OCI-LY7 (cell line): ENCODE measurements around the gene NNT. TPM values are rescaled to one million over a fixed set of nuclear protein-coding genes. Genes with fewer than 3 reads are reported as not detected.
"Not testable (repeated sequence)": the region's sequence is repeated elsewhere in the genome, so short reads cannot be mapped to it uniquely, and the experiment has no call there.

Source experiments
- BruUV-seq: library from RNA; stranded (reverse); fragments of 400-500 nt; replicated peaks from 2 replicates; lab custom pipeline; 2021; lab: Mats Ljungman, UMichigan
- CTCF ChIA-PET: fragments of 300-600 bp; sonication (Branson Sonifier 250); formaldehyde crosslinking; loops from one replicate; lab custom pipeline; 2022; ENCODE audit warnings: antibody characterized with exemption; ENCODE audit not compliant: unreplicated experiment; lab: Charles Lee
- POLR2A ChIA-PET: fragments of 300-600 bp; sonication (Branson Sonifier 250); formaldehyde crosslinking; loops from one replicate; lab custom pipeline; 2022; ENCODE audit warnings: antibody characterized with exemption; lab: Charles Lee
- DNase-seq: peaks from one replicate; pipeline ENCODE4 v3.0.0-alpha.2; 2015; ENCODE audit warnings: low spot score
- H2AFZ ChIP-seq: fragments of 200-600 bp; sonication (generic), shearing (Covaris generic); 2 replicates; pipeline ENCODE4 v1.6.1; 2014; ENCODE audit warnings: mild to moderate bottlenecking, antibody characterized with exemption, low read length, moderate library complexity
- H3K27ac ChIP-seq: fragments of 200-600 bp; sonication (generic); 2 replicates; pipeline ENCODE4 v1.5.1; 2014; ENCODE audit warnings: mixed run types, low read depth, mild to moderate bottlenecking, moderate library complexity, low read length, inconsistent platforms; ENCODE audit not compliant: poor library complexity, severe bottlenecking
- H3K36me3 ChIP-seq: fragments of 200-600 bp; sonication (generic); 2 replicates; pipeline ENCODE4 v1.6.1; 2014; ENCODE audit warnings: mild to moderate bottlenecking, antibody characterized with exemption, low read length, moderate library complexity, mixed read lengths; ENCODE audit not compliant: insufficient read depth
- H3K4me1 ChIP-seq: fragments of 200-600 bp; sonication (generic); 2 replicates; pipeline ENCODE4 v1.5.1; 2014; ENCODE audit warnings: mild to moderate bottlenecking, low read length; ENCODE audit not compliant: insufficient read depth, poor library complexity, severe bottlenecking
- H3K4me2 ChIP-seq: fragments of 200-600 bp; sonication (generic); 2 replicates; pipeline ENCODE4 v1.6.1; 2014; ENCODE audit warnings: mild to moderate bottlenecking, low read length
- H3K4me3 ChIP-seq: fragments of 200-600 bp; sonication (generic); 2 replicates; pipeline ENCODE4 v1.5.1; 2014; ENCODE audit warnings: mild to moderate bottlenecking, low read depth, low read length; ENCODE audit not compliant: poor library complexity, severe bottlenecking
- H3K79me2 ChIP-seq: fragments of 200-600 bp; sonication (generic); 2 replicates; pipeline ENCODE4 v1.6.1; 2016; ENCODE audit warnings: low read depth, mild to moderate bottlenecking, low read length, moderate library complexity, mixed read lengths; ENCODE audit not compliant: insufficient read depth
- H3K9me2 ChIP-seq: fragments of 200-600 bp; sonication (generic); 2 replicates; pipeline ENCODE4 v1.6.1; 2016; ENCODE audit warnings: mild to moderate bottlenecking, low read length, mixed read lengths; ENCODE audit not compliant: insufficient read depth
- H3K9me3 ChIP-seq: fragments of 200-600 bp; sonication (generic); 2 replicates; pipeline ENCODE4 v1.6.1; 2014; ENCODE audit warnings: mild to moderate bottlenecking, mixed run types, low read length, mixed read lengths
- H4K20me1 ChIP-seq: fragments of 200-600 bp; sonication (generic); 2 replicates; pipeline ENCODE4 v1.6.1; 2014; ENCODE audit warnings: mild to moderate bottlenecking, antibody characterized with exemption, low read length, moderate library complexity, mixed read lengths; ENCODE audit not compliant: insufficient read depth
- CTCF ChIP-seq: fragments of 200-600 bp; sonication (generic); conservative IDR thresholded peaks from 2 replicates; pipeline ENCODE4 v1.5.1; 2014; ENCODE audit warnings: mild to moderate bottlenecking, antibody characterized with exemption, low read length, moderate library complexity, mixed read lengths
- EZH2phosphoT487 ChIP-seq: fragments of 200-600 bp; sonication (generic); IDR thresholded peaks from 2 replicates; pipeline ENCODE4 v1.6.1; 2018; ENCODE audit warnings: low read depth, borderline replicate concordance, mild to moderate bottlenecking, mixed run types, antibody characterized with exemption, low read length, moderate library complexity, mixed read lengths
- intact Hi-C: fragments of 100-400 bp; cut with micrococcal nuclease; formaldehyde crosslinking; loops from one replicate; pipeline ENCODE4 v1.10.0; 2022; ENCODE audit not compliant: unreplicated experiment
- total RNA-seq, 2 experiments: library from RNA; depleted of rRNA in 1 of 2; stranded (reverse); fragments of >200 nt in 1 of 2; shearing (Covaris generic) in 1 of 2; gene quantifications; 2 replicates each; pipeline ENCODE4 v1.2.3, GENCODE V29; 2014 to 2022

The NNT gene
- total RNA-seq, 2 experiments from 2014 or later, result 33.6 to 98.3 TPM

DNA sequence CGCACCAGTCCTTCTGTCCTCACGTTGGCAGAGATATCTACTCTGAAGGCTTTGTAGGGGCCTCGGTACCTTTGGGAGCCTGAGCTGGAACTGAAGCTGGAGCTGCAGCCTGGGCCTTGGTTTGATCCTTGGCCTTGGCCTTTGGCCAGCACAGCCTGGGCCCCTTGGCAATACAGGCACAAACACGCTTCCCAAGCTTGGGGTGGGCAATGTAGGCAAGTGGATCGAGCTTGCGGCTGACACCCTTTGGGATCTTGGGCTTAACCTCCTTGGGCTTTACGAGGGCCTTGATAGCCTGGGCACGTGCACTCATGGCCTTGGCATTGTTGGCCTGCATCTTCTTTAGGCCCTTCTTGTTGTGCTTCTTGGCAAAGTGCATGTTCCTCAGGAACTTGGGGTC is 63.7 kb downstream of the NNT start:
- H3K9me3 ChIP-seq, POLR2A ChIA-PET, H3K9me2 ChIP-seq, H3K4me2 ChIP-seq, H3K27ac ChIP-seq, H4K20me1 ChIP-seq, intact Hi-C loops, H2AFZ ChIP-seq, H3K79me2 ChIP-seq, CTCF ChIA-PET, BruUV-seq, DNase-seq, H3K4me3 ChIP-seq, H3K4me1 ChIP-seq: not testable (repeated sequence)
- peaks cover 26% of the 10 kb centered on the region for H3K36me3 ChIP-seq

- DNase-seq, H4K20me1 ChIP-seq, H3K9me3 ChIP-seq, H2AFZ ChIP-seq, H3K9me2 ChIP-seq, H3K27ac ChIP-seq, H3K4me2 ChIP-seq, CTCF ChIA-PET, H3K4me3 ChIP-seq, H3K4me1 ChIP-seq, intact Hi-C loops, POLR2A ChIA-PET, H3K79me2 ChIP-seq, BruUV-seq: not testable (repeated sequence)
- H3K36me3 ChIP-seq, result peaks cover 19% of the 10 kb centered on the region
Measured at GRCh38 chr5:43667379-43667778, 64.4 kb downstream of the NNT start.

GRCh38 chr5:43674536-43674935 is 71.6 kb downstream of the NNT start:
- H4K20me1 ChIP-seq, result no peaks in the 10 kb centered on the region
- CTCF ChIA-PET, result no interaction called here
- H3K27ac ChIP-seq, result no peak overlapping the region
- no peaks in the 10 kb centered on the region for H3K9me3 ChIP-seq
- POLR2A ChIA-PET, result no interaction called here
- H2AFZ ChIP-seq, result no peak overlapping the region
- DNase-seq, result no peak
- H3K36me3 ChIP-seq, result peaks cover 17% of the 10 kb centered on the region; the same call in 1 of the 2 replicates
- no peaks in the 10 kb centered on the region for H3K79me2 ChIP-seq
- H3K4me3 ChIP-seq, result no peak overlapping the region
- intact Hi-C loops, result no loop called here
- BruUV-seq, result no TSS peak
- H3K4me2 ChIP-seq, result no peak overlapping the region
- no peaks in the 10 kb centered on the region for H3K4me1 ChIP-seq
- TF ChIP-seq EZH2phosphoT487 (no peak), CTCF (no peak)
- H3K9me2 ChIP-seq, result no peaks in the 10 kb centered on the region

DNA sequence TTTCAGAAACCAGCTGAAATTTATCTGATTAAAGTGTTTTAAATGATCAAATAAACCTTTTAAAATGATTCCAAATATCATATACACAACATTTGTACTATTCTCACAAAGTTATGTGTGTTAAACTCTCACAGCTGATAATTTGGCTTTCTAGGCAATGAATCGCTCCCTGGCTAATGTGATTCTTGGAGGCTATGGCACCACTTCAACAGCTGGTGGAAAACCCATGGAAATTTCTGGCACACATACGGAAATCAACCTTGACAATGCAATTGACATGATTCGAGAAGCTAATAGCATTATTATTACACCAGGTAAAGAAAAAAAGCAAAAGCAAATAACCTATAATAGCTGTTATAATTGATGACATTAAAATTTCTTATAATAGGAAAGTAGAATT is 72.4 kb downstream of the NNT start:
- H3K79me2 ChIP-seq, result no peaks in the 10 kb centered on the region
- no peak overlapping the region for H2AFZ ChIP-seq
- H4K20me1 ChIP-seq, result no peaks in the 10 kb centered on the region
- no peaks in the 10 kb centered on the region for H3K9me2 ChIP-seq
- ChIA-PET POLR2A (interaction anchor here (1.0 to 1.3 kb wide), 2 partner anchors 12 to 28 kb away, joined by 3 to 4 read pairs; no protein-coding TSS in a partner anchor), CTCF (no interaction called here)
- H3K36me3 ChIP-seq, result peaks cover 19% of the 10 kb centered on the region; the same call in 1 of the 2 replicates
- H3K4me2 ChIP-seq, result no peak overlapping the region
- H3K4me1 ChIP-seq, result no peaks in the 10 kb centered on the region
- intact Hi-C loops, result no loop called here
- no peaks in the 10 kb centered on the region for H3K9me3 ChIP-seq
- DNase-seq, result no peak
- no peak overlapping the region for H3K27ac ChIP-seq
- TF ChIP-seq EZH2phosphoT487 (no peak), CTCF (no peak)
- BruUV-seq, result no TSS peak
- no peak overlapping the region for H3K4me3 ChIP-seq
